Testis (tissue), 2 donors: Measurements from ENCODE around the gene MET.

Source experiments
- POLR2A ChIP-seq: fragments of 450-650 bp; IDR thresholded peaks from one replicate; pipeline ENCODE4 v1.6.1; 2017; ENCODE audit warnings: antibody characterized with exemption, mild to moderate bottlenecking, moderate library complexity
- TF ChIP-seq, protein P1 (sequence below), 3 experiments: fragments of 450-650 bp in 2 of 3; fragments of 200-600 bp in 1 of 3; sonication (generic) in 1 of 3; IDR thresholded peaks; one replicate each; pipeline ENCODE4 v1.5.1; 2016 to 2019; ENCODE audit warnings: antibody characterized with exemption in 3 of 3, mild to moderate bottlenecking in 2 of 3, moderate library complexity in 1 of 3

DNA sequence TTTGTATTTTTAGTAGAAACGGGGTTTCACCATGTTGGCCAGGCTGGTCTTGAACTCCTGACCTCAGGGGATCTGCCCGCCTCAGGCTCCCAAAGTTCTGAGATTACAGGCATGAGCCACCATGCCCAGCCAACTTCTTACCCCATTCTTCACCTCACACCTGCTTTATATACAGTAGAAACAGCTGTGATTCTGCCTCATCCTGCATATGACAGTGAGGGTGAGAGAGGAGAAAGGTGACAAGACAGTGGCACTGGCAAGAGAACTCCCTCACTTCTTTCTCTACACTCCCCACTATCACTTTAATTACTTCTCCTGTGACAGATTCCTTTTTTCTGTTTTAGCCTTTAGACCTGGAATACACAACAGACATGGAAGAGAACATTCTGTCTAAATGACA lies 128.6 kb downstream of the MET start:
- TF ChIP-seq, protein P1, sequence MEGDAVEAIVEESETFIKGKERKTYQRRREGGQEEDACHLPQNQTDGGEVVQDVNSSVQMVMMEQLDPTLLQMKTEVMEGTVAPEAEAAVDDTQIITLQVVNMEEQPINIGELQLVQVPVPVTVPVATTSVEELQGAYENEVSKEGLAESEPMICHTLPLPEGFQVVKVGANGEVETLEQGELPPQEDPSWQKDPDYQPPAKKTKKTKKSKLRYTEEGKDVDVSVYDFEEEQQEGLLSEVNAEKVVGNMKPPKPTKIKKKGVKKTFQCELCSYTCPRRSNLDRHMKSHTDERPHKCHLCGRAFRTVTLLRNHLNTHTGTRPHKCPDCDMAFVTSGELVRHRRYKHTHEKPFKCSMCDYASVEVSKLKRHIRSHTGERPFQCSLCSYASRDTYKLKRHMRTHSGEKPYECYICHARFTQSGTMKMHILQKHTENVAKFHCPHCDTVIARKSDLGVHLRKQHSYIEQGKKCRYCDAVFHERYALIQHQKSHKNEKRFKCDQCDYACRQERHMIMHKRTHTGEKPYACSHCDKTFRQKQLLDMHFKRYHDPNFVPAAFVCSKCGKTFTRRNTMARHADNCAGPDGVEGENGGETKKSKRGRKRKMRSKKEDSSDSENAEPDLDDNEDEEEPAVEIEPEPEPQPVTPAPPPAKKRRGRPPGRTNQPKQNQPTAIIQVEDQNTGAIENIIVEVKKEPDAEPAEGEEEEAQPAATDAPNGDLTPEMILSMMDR (IDR thresholded peaks at IDR 0.05), result no peak
- TF ChIP-seq POLR2A, result no peak
